ENCODE results near the gene PARN. TPM values are rescaled to one million over a fixed set of nuclear protein-coding genes. Genes with fewer than 3 reads are reported as not detected.

Gene PARN
- total RNA-seq, 2 donors from 2014 or later = 19.5 to 26.0 TPM

- H3K9me3 ChIP-seq = no peaks in the 10 kb centered on the region
- H3K36me3 ChIP-seq = peaks cover 28% of the 10 kb centered on the region
- DNase-seq (ENCODE audit: low spot score) = no peak
- H3K4me3 ChIP-seq = no peak overlapping the region
- no peak overlapping the region for H3K27ac ChIP-seq
- no peak for TF ChIP-seq CTCF (IDR thresholded peaks at IDR 0.05)
- H3K4me1 ChIP-seq = no peaks in the 10 kb centered on the region
- H3K27me3 ChIP-seq = no peaks in the 10 kb centered on the region
Measured at GRCh38 chr16:14572535-14572934, 57.5 kb downstream of the PARN start.

DNA sequence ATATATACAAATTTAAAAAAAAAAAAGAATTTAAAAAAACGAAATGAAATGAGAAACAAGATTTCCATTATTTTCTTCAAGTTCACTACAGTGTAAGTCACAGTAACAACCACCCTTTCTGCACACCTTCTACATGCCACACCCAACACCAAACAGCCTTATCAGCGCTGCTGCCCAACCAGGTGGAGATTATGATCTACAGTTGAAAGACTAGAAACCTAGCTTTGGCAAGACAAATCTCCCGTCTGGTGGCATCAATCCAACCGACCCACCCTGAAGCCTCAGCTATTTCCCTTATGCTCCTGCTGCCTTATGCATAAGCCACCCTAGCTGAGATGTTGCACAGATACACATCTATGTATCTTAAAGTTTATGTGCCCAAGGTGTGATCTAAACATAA is 60.8 kb downstream of the PARN start:
- Histone ChIP-seq H3K4me3 (no peak overlapping the region), H3K9me3 (no peaks in the 10 kb centered on the region), H3K27me3 (no peaks in the 10 kb centered on the region), H3K36me3 (no peaks in the 10 kb centered on the region), H3K27ac (no peak overlapping the region), H3K4me1 (peaks cover 0 to 6% of the 10 kb centered on the region in 2 donors)
- no peak for TF ChIP-seq CTCF (IDR thresholded peaks at IDR 0.05)
- no peak for DNase-seq (ENCODE audit: low spot score)

GRCh38 chr16:14566599-14566998 is 63.5 kb downstream of the PARN start:
- TF ChIP-seq CTCF (IDR thresholded peaks at IDR 0.05) = no peak

DNA sequence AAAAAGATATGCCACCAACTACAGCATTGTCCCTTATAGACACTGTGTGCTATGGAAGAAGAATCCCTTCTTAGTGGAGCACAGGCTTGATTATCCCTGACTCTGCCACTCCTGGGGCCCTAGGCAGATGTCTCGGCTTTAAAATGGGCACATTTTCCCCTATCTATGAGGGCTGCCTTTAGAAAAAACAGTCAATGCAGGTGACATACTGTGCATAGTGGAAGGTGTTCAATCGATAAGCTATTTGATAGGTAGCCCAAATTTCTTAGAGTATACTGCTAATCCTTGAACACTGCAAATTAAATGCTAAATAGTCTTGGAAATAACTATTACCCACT is 64.4 kb downstream of the PARN start:
- Histone ChIP-seq H3K27me3 (no peaks in the 10 kb centered on the region), H3K27ac (no peak overlapping the region), H3K4me3 (no peak overlapping the region), H3K36me3 (no peaks in the 10 kb centered on the region), H3K9me3 (no peaks in the 10 kb centered on the region), H3K4me1 (peaks cover 0 to 7% of the 10 kb centered on the region in 2 donors)
- no peak for TF ChIP-seq CTCF (IDR thresholded peaks at IDR 0.05)
- DNase-seq (ENCODE audit: low spot score) = no peak

More at GRCh38 chr16:14566599-14566998, 63.5 kb downstream of the PARN start:
- Histone ChIP-seq H3K27ac (no peak overlapping the region), H3K36me3 (no peaks in the 10 kb centered on the region), H3K27me3 (no peaks in the 10 kb centered on the region), H3K4me1 (peaks cover 0 to 6% of the 10 kb centered on the region in 2 donors), H3K4me3 (no peak overlapping the region), H3K9me3 (no peaks in the 10 kb centered on the region)
- DNase-seq (ENCODE audit: low spot score) = no peak

- DNase-seq (ENCODE audit: low spot score) = no peak
- Histone ChIP-seq H3K27ac (no peak overlapping the region), H3K9me3 (no peaks in the 10 kb centered on the region), H3K36me3 (no peaks in the 10 kb centered on the region), H3K4me1 (peaks cover 0 to 13% of the 10 kb centered on the region in 2 donors), H3K27me3 (no peaks in the 10 kb centered on the region), H3K4me3 (no peak overlapping the region)
- no peak for TF ChIP-seq CTCF (IDR thresholded peaks at IDR 0.05)
Measured at GRCh38 chr16:14564861-14565687, 65.0 kb downstream of the PARN start.

- no peak overlapping the region for H3K27ac ChIP-seq
- peaks cover 0 to 20% of the 10 kb centered on the region in 2 donors for H3K4me1 ChIP-seq
- no peak for DNase-seq (ENCODE audit: low spot score)
- no peaks in the 10 kb centered on the region for H3K9me3 ChIP-seq
- H3K27me3 ChIP-seq = no peaks in the 10 kb centered on the region
- no peak overlapping the region for H3K4me3 ChIP-seq
- TF ChIP-seq CTCF (IDR thresholded peaks at IDR 0.05) = no peak
- no peaks in the 10 kb centered on the region for H3K36me3 ChIP-seq
Measured at GRCh38 chr16:14564323-14564722, 65.7 kb downstream of the PARN start.
